GM12878 (cell line): ENCODE measurements around the gene SNX3.
"Not testable (repeated sequence)": the region's sequence is repeated elsewhere in the genome, so short reads cannot be mapped to it uniquely, and the experiment has no call there.

Source experiments
- CHD4 ChIP-seq: fragments of 200-600 bp; sonication (generic); IDR thresholded peaks from 2 replicates; pipeline ENCODE4 v1.6.1; 2016; ENCODE audit warnings: mild to moderate bottlenecking
- JUNB ChIP-seq: IDR thresholded peaks from 2 replicates; pipeline ENCODE4 v1.6.1; 2016; ENCODE audit warnings: antibody characterized with exemption, mild to moderate bottlenecking
- POLR2A ChIP-seq: IDR thresholded peaks from 2 replicates; pipeline ENCODE4 v1.6.1; 2011; ENCODE audit warnings: low read depth, mild to moderate bottlenecking, low read length
- POLR2AphosphoS5 ChIP-seq: IDR thresholded peaks from 2 replicates; pipeline ENCODE4 v1.6.1; 2011; ENCODE audit warnings: mild to moderate bottlenecking, low read length, inconsistent platforms
- RAD21 ChIP-seq: IDR thresholded peaks from 2 replicates; pipeline ENCODE4 v1.6.1; 2011; ENCODE audit warnings: mild to moderate bottlenecking, low read depth, low read length, moderate library complexity; ENCODE audit not compliant: insufficient read depth
- SRF ChIP-seq, 2 experiments: IDR thresholded peaks; 2 replicates each; pipeline ENCODE4 v1.6.1; 2011; ENCODE audit warnings: low read depth in 2 of 2, low read length in 2 of 2, mild to moderate bottlenecking in 1 of 2, moderate library complexity in 1 of 2
- TCF7 ChIP-seq: IDR thresholded peaks from 2 replicates; pipeline ENCODE4 v1.6.1; 2014; ENCODE audit warnings: antibody characterized with exemption, borderline replicate concordance
- ZNF384 ChIP-seq: IDR thresholded peaks from 2 replicates; pipeline ENCODE4 v1.6.1; 2012; ENCODE audit warnings: low read depth, mild to moderate bottlenecking, low read length, improper control_type of control experiment, borderline replicate concordance
- TF ChIP-seq, protein P1 (sequence below), 3 experiments: IDR thresholded peaks in 2 of 3; conservative IDR thresholded peaks in 1 of 3; 2 replicates each; pipeline ENCODE4 v1.5.1; 2011; ENCODE audit warnings: low read depth in 3 of 3, low read length in 3 of 3, mild to moderate bottlenecking in 3 of 3, control low read depth in 2 of 3, moderate library complexity in 2 of 3, inconsistent platforms in 1 of 3, mixed read lengths in 1 of 3; ENCODE audit not compliant: control insufficient read depth in 2 of 3, insufficient read depth in 1 of 3; ENCODE audit errors: extremely low read depth in 1 of 3

DNA sequence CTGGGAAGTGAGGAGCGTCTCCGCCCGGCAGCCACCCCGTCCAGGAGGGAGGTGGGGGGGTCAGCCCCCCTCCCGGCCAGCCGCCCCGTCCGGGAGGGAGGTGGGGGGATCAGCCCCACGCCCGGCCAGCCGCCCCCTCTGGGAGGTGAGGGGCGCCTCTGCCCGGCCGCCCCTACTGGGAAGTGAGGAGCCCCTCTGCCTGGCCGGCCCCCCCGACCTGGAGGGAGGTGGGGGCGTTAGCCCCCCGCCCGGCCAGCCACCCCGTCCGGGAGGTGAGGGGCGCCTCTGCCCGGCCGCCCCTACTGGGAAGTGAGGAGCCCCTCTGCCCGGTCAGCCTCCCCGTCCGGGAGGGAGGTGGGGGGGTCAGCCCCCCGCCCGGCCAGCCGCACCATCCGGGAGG, 9.1 kb upstream of the SNX3 start:
- TF ChIP-seq POLR2AphosphoS5; CHD4; ZNF384; JUNB; POLR2A; RAD21; SRF (IDR thresholded peaks at IDR 0.05; ENCODE audit: low read depth in 2 of 2, low read length in 2 of 2); TCF7: not testable (repeated sequence)
- TF ChIP-seq, protein P1, sequence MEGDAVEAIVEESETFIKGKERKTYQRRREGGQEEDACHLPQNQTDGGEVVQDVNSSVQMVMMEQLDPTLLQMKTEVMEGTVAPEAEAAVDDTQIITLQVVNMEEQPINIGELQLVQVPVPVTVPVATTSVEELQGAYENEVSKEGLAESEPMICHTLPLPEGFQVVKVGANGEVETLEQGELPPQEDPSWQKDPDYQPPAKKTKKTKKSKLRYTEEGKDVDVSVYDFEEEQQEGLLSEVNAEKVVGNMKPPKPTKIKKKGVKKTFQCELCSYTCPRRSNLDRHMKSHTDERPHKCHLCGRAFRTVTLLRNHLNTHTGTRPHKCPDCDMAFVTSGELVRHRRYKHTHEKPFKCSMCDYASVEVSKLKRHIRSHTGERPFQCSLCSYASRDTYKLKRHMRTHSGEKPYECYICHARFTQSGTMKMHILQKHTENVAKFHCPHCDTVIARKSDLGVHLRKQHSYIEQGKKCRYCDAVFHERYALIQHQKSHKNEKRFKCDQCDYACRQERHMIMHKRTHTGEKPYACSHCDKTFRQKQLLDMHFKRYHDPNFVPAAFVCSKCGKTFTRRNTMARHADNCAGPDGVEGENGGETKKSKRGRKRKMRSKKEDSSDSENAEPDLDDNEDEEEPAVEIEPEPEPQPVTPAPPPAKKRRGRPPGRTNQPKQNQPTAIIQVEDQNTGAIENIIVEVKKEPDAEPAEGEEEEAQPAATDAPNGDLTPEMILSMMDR (IDR thresholded peaks at IDR 0.05 in 2 of 3, conservative IDR thresholded peaks at IDR 0.05 in 1 of 3; ENCODE audit: control insufficient read depth in 2 of 3, extremely low read depth in 1 of 3, insufficient read depth in 1 of 3, low read depth in 3 of 3, low read length in 3 of 3): not testable (repeated sequence)
